VCaP (cell line): ENCODE data around the gene TRIO.

ENCODE experiments used
- H3K27ac ChIP-seq: fragments of 450-650 bp; 2 replicates; pipeline ENCODE4 v1.5.1; 2017
- CTCF ChIP-seq: fragments of 450-650 bp; conservative IDR thresholded peaks from 2 replicates; pipeline ENCODE4 v1.5.1; 2017; ENCODE audit warnings: mild to moderate bottlenecking, moderate library complexity

The TRIO gene

GRCh38 chr5:14451871-14452270, 308.7 kb downstream of the TRIO start:
- no peak overlapping the region for H3K27ac ChIP-seq
- no peak for TF ChIP-seq CTCF

- H3K27ac ChIP-seq = no peak overlapping the region
Measured at GRCh38 chr5:14452685-14453454, 309.7 kb downstream of the TRIO start.

GRCh38 chr5:14453481-14453880, 310.3 kb downstream of the TRIO start:
- no peak for TF ChIP-seq CTCF
- no peak overlapping the region for H3K27ac ChIP-seq

More at GRCh38 chr5:14452685-14453454, 309.7 kb downstream of the TRIO start:
- no peak for TF ChIP-seq CTCF

- no peak overlapping the region for H3K27ac ChIP-seq
- no peak for TF ChIP-seq CTCF
Measured at GRCh38 chr5:14455814-14456321, 312.7 kb downstream of the TRIO start.

GRCh38 chr5:14457476-14457875, 314.3 kb downstream of the TRIO start:
- H3K27ac ChIP-seq = no peak overlapping the region
- TF ChIP-seq CTCF = no peak

- no peak for TF ChIP-seq CTCF
Measured at GRCh38 chr5:14458414-14458813, 315.3 kb downstream of the TRIO start.

GRCh38 chr5:14460844-14461398, 317.8 kb downstream of the TRIO start:
- TF ChIP-seq CTCF = no peak
- no peak overlapping the region for H3K27ac ChIP-seq

More at GRCh38 chr5:14458414-14458813, 315.3 kb downstream of the TRIO start:
- H3K27ac ChIP-seq = no peak overlapping the region
